MV-4-11 (cell line): ENCODE results near the gene ATE1.
"Not testable (repeated sequence)": the region's sequence is repeated elsewhere in the genome, so short reads cannot be mapped to it uniquely, and the experiment has no call there.

Experiments used
- DNase-seq: peaks from one replicate; lab custom pipeline; 2025; lab: John Stamatoyannopoulos, UW

Gene ATE1

GRCh38 chr10:121736315-121737130, 191.3 kb downstream of the ATE1 start:
- no peak for DNase-seq

- no peak for DNase-seq
These were observed 192.6 kb downstream of the ATE1 start for GRCh38 chr10:121735263-121735662.

- no peak for DNase-seq
These were observed 193.2 kb downstream of the ATE1 start for GRCh38 chr10:121734589-121735045.

GRCh38 chr10:121732656-121733445, 195.0 kb downstream of the ATE1 start:
- DNase-seq = no peak

- DNase-seq = no peak
These were observed 195.7 kb downstream of the ATE1 start for GRCh38 chr10:121732172-121732571.

- DNase-seq = no peak
These were observed 203.5 kb downstream of the ATE1 start for GRCh38 chr10:121724282-121724681.

GRCh38 chr10:121722665-121723064, 205.2 kb downstream of the ATE1 start:
- DNase-seq = no peak

- no peak for DNase-seq
These were observed 206.6 kb downstream of the ATE1 start for GRCh38 chr10:121721257-121721656.

- DNase-seq = no peak
These were observed 211.9 kb downstream of the ATE1 start for GRCh38 chr10:121715969-121716368.

GRCh38 chr10:121715076-121715475, 212.8 kb downstream of the ATE1 start:
- DNase-seq = no peak

- DNase-seq = no peak
These were observed 214.3 kb downstream of the ATE1 start for GRCh38 chr10:121713486-121713885.

- no peak for DNase-seq
These were observed 216.9 kb downstream of the ATE1 start for GRCh38 chr10:121710971-121711370.

GRCh38 chr10:121710207-121710606, 217.6 kb downstream of the ATE1 start:
- DNase-seq = no peak

GRCh38 chr10:121709675-121710073, 218.2 kb downstream of the ATE1 start:
- peak; percentile 89 for DNase-seq

GRCh38 chr10:121708728-121709674, 218.8 kb downstream of the ATE1 start:
- no peak for DNase-seq

- no peak for DNase-seq
These were observed 225.2 kb downstream of the ATE1 start for GRCh38 chr10:121702351-121703320.

- no peak for DNase-seq
These were observed 227.4 kb downstream of the ATE1 start for GRCh38 chr10:121700416-121700815.

GRCh38 chr10:121699703-121700102, 228.1 kb downstream of the ATE1 start:
- not testable (repeated sequence) for DNase-seq

- DNase-seq = no peak
These were observed 228.9 kb downstream of the ATE1 start for GRCh38 chr10:121698902-121699301.

- DNase-seq = no peak
These were observed 229.5 kb downstream of the ATE1 start for GRCh38 chr10:121698336-121698735.

- peak; percentile 44 for DNase-seq
These were observed 231.0 kb downstream of the ATE1 start for GRCh38 chr10:121696854-121697253.
